ENCODE data around the gene RTL10.

DNA sequence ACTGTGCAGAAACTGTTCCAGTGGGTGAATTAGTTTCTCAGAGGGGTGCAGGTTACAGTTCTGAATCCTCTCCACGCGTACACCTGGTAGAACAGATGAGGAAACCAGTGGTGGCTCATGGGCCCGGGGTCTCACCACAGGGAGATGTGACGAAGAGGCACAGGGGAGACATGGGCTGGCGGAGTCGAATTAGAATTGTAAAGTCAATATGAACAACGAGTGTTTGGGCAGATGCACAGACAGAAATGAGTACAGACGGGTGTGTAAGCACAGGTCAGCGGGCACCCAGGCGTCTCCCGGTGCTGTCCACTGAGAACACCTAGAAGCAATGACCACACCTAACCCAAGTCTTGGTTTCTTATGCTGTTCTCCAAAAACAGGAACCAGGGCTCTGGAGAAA is 41.8 kb downstream of the RTL10 start:
- TF ChIP-seq POLR2A (IDR thresholded peaks at IDR 0.05; ENCODE audit: extremely low read depth, insufficient read length): no peak
- TF ChIP-seq, protein P1, sequence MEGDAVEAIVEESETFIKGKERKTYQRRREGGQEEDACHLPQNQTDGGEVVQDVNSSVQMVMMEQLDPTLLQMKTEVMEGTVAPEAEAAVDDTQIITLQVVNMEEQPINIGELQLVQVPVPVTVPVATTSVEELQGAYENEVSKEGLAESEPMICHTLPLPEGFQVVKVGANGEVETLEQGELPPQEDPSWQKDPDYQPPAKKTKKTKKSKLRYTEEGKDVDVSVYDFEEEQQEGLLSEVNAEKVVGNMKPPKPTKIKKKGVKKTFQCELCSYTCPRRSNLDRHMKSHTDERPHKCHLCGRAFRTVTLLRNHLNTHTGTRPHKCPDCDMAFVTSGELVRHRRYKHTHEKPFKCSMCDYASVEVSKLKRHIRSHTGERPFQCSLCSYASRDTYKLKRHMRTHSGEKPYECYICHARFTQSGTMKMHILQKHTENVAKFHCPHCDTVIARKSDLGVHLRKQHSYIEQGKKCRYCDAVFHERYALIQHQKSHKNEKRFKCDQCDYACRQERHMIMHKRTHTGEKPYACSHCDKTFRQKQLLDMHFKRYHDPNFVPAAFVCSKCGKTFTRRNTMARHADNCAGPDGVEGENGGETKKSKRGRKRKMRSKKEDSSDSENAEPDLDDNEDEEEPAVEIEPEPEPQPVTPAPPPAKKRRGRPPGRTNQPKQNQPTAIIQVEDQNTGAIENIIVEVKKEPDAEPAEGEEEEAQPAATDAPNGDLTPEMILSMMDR (IDR thresholded peaks at IDR 0.05; ENCODE audit: low read depth, low read length): no peak
- TF ChIP-seq, protein P2, sequence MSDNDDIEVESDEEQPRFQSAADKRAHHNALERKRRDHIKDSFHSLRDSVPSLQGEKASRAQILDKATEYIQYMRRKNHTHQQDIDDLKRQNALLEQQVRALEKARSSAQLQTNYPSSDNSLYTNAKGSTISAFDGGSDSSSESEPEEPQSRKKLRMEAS (IDR thresholded peaks at IDR 0.05; ENCODE audit: low read depth, low read length): no peak

Data from NB4 (cell line).